ENCODE measurements around the gene TPST2.

Gene TPST2

GRCh38 chr22:26516503-26516902 lies 73.4 kb downstream of the TPST2 start:
- Histone ChIP-seq H3K4me1 (peaks cover 8% of the 10 kb centered on the region), H3K27me3 (ENCODE audit: low read depth) (no peaks in the 10 kb centered on the region), H3K4me3 (no peak overlapping the region), H3K36me3 (replicated peaks) (peaks cover 4% of the 10 kb centered on the region; the same call in 1 of the 2 replicates), H3K9me3 (no peaks in the 10 kb centered on the region)
- no peak for DNase-seq (ENCODE audit: low spot score in 2 of 2)
- in situ Hi-C loops (cut with MboI; ENCODE audit: low sequenced_read_pairs): no loop called here

DNA sequence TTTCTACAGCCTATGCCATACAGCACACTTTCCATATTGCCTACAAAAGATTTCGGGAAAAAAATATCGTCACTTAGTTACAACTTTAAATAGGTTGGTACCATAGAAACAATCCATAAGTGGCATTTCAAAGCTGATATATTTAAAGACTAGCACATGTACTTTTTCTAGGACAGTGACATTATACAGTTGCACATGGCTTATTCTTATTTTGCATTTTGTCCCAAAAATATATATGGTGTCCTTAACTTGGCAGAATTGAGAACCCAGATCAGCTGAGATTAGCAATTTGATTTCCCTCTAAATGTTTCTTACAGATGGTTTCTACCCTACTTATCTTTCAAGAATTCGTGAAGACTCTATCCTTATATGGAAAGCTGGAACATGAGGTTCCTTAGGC lies 74.0 kb downstream of the TPST2 start:
- no peaks in the 10 kb centered on the region for H3K27me3 ChIP-seq (ENCODE audit: low read depth)
- H3K4me3 ChIP-seq: no peak overlapping the region
- H3K36me3 ChIP-seq (replicated peaks): peaks cover 4% of the 10 kb centered on the region; the same call in 1 of the 2 replicates
- peaks cover 14% of the 10 kb centered on the region for H3K4me1 ChIP-seq
- no peak for DNase-seq (ENCODE audit: low spot score in 2 of 2)
- in situ Hi-C loops (cut with MboI; ENCODE audit: low sequenced_read_pairs): no loop called here
- H3K9me3 ChIP-seq: no peaks in the 10 kb centered on the region

DNA sequence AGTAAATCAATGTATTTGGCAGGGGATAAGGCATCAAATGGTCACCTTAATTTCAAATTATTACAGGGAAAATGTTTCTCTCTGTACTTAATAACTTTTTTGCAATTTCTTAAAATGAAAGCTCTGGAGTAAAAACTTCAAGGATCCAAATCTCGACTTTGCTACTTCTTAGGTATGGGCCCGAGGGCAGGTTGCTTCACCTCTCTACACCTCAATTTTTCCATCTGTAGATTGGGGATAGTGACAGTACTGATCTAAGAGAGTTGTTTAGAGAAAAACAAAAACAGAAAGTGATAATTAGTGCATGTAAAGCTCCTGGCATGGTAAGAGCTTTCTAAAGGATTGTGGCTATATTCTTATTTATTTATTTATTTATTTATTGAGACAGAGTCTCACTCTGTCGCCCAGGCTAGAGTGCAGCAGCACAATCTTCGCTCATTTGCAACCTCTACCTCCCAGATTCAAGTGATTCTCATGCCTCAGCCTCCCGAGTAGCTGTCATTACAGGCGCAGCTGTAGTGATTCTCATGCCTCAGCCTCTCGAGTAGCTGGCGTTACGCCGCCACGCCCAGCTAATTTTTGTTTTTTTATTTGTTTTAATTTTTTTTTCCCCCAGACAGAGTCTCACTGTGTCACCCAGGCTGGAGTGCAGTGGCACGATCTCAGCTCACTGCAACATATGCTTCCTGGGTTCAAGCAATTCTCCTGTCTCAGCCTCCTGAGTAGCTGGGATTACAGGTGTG lies 75.3 kb downstream of the TPST2 start:
- DNase-seq (ENCODE audit: low spot score in 2 of 2): no peak
- Histone ChIP-seq H3K4me3 (no peak overlapping the region), H3K36me3 (replicated peaks) (peaks cover 15% of the 10 kb centered on the region), H3K9me3 (no peaks in the 10 kb centered on the region), H3K27me3 (ENCODE audit: low read depth) (no peaks in the 10 kb centered on the region), H3K4me1 (peaks cover 16% of the 10 kb centered on the region)
- in situ Hi-C loops (cut with MboI; ENCODE audit: low sequenced_read_pairs): no loop called here

- Histone ChIP-seq H3K4me3 (peak overlapping the region; percentile 97), H3K27me3 (ENCODE audit: low read depth) (no peaks in the 10 kb centered on the region), H3K9me3 (no peaks in the 10 kb centered on the region), H3K4me1 (peaks cover 16% of the 10 kb centered on the region), H3K36me3 (replicated peaks) (peaks cover 22% of the 10 kb centered on the region)
- DNase-seq (ENCODE audit: low spot score in 2 of 2): no peak
- in situ Hi-C loops (cut with MboI; ENCODE audit: low sequenced_read_pairs): no loop called here
Measured at GRCh38 chr22:26513838-26514237, 76.1 kb downstream of the TPST2 start.

DNA sequence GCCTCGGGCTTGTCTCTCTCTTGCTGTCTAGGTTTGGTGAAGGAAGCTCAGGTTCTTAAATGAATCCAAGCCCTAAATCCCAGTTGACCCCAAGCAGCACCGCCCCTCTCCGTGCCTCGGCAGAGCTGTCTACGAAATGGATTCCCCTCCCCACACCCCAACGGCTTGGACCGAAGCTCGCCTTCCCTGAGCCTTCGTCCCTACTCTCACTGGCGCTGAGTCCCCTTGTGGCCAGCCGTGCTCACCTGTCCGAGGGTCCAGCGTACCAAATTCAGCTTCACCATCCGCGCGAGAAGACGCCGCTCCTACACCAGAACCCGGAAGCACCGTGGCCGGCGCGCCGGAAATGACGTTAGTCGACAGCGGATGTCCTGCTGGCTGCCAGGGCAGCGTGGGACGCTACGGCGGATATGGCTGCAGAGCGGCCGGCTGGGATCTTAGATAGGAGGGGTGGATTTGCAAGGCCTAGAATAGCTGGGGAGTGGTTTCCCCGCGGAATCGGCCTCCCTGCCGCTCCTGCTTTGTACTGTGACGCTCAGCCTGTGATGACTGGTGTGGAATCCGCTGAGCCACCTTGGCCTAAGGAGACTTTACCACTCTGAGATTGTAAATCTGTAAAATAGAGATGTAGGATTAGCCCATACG lies 77.7 kb downstream of the TPST2 start, which contains the start of gene TFIP11:
TSS of gene TFIP11 (minus strand) at position 325 of the 645 bp plus-strand sequence. CDS start 2,201 bp downstream, outside the sequence.
- Histone ChIP-seq H3K9me3 (no peaks in the 10 kb centered on the region), H3K36me3 (replicated peaks) (peaks cover 31% of the 10 kb centered on the region), H3K27me3 (ENCODE audit: low read depth) (no peaks in the 10 kb centered on the region), H3K4me1 (peaks cover 16% of the 10 kb centered on the region), H3K4me3 (peak within 1 kb of the TSS; percentile 97)
- in situ Hi-C loops (cut with MboI; ENCODE audit: low sequenced_read_pairs): no loop called here
- DNase-seq (ENCODE audit: low spot score in 2 of 2): peak; percentile 83 to 96

DNA sequence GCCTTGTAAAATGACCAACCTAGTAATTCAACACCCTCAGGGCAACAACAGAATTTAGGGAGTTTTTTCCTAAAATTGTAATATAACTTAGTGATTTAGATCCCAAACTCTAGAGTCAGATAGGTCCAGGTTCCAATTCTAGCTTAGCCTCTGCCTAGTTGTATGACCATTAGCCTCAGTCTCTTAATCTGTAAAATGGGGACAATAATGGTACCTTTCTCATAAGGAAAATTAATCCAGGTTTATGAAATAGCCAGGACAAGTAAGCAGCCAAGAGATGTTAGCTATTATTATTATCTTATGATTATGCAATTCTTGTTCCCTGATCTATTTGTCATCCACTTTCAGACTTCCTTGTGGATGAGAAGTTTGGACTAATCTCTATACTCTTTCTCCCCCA lies 81.8 kb downstream of the TPST2 start:
- H3K27me3 ChIP-seq (ENCODE audit: low read depth): no peaks in the 10 kb centered on the region
- in situ Hi-C loops (cut with MboI; ENCODE audit: low sequenced_read_pairs): no loop called here
- H3K9me3 ChIP-seq: no peaks in the 10 kb centered on the region
- H3K4me3 ChIP-seq: no peak overlapping the region
- H3K36me3 ChIP-seq (replicated peaks): peaks cover 67% of the 10 kb centered on the region
- H3K4me1 ChIP-seq: peaks cover 11% of the 10 kb centered on the region
- DNase-seq (ENCODE audit: low spot score in 2 of 2): no peak

- in situ Hi-C loops (cut with MboI; ENCODE audit: low sequenced_read_pairs): no loop called here
- no peak overlapping the region for H3K4me3 ChIP-seq
- peaks cover 74% of the 10 kb centered on the region for H3K36me3 ChIP-seq (replicated peaks)
- H3K9me3 ChIP-seq: no peaks in the 10 kb centered on the region
- DNase-seq (ENCODE audit: low spot score in 2 of 2): no peak
- no peaks in the 10 kb centered on the region for H3K4me1 ChIP-seq
- H3K27me3 ChIP-seq (ENCODE audit: low read depth): no peaks in the 10 kb centered on the region
Measured at GRCh38 chr22:26503758-26504157, 86.2 kb downstream of the TPST2 start.

- Histone ChIP-seq H3K9me3 (no peaks in the 10 kb centered on the region), H3K27me3 (ENCODE audit: low read depth) (no peaks in the 10 kb centered on the region), H3K4me1 (no peaks in the 10 kb centered on the region), H3K4me3 (no peak overlapping the region), H3K36me3 (replicated peaks) (peaks cover 74% of the 10 kb centered on the region)
- peak in 1 of 2 experiments; percentile 53 for DNase-seq (ENCODE audit: low spot score in 2 of 2)
- in situ Hi-C loops (cut with MboI; ENCODE audit: low sequenced_read_pairs): no loop called here
Measured at GRCh38 chr22:26502688-26503561, 87.0 kb downstream of the TPST2 start.

GRCh38 chr22:26501996-26502395 lies 87.9 kb downstream of the TPST2 start:
- peaks cover 74% of the 10 kb centered on the region for H3K36me3 ChIP-seq (replicated peaks)
- no peak for DNase-seq (ENCODE audit: low spot score in 2 of 2)
- no peak overlapping the region for H3K4me3 ChIP-seq
- H3K4me1 ChIP-seq: no peaks in the 10 kb centered on the region
- in situ Hi-C loops (cut with MboI; ENCODE audit: low sequenced_read_pairs): no loop called here
- H3K27me3 ChIP-seq (ENCODE audit: low read depth): no peaks in the 10 kb centered on the region
- no peaks in the 10 kb centered on the region for H3K9me3 ChIP-seq

DNA sequence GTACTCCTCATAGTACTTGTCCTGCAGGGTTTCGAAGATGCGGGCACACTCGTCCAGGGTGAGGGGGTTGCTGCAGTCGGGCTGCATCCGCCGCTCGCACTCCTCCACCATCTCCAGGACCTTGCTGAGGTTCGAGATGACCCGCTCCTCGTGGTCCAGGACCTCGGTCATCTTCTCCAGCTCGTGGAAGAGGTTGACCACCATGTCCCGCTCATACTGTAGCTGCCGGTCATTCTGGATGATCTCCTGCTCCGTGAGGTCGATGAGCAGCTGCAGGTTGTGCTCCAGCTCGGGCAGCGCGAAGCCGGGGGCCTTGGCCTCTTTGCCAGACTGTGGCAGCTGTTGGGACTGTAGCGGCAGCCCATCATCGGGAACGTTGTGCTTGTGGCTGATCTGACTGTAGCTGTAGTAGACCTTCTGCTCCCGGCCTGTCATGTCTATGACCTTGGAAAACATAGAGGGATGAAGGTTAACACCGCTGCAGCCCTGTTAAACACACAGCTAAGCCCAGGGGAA lies 90.7 kb downstream of the TPST2 start:
- Histone ChIP-seq H3K9me3 (no peaks in the 10 kb centered on the region), H3K4me3 (no peak overlapping the region), H3K4me1 (no peaks in the 10 kb centered on the region), H3K27me3 (ENCODE audit: low read depth) (no peaks in the 10 kb centered on the region), H3K36me3 (replicated peaks) (peaks cover 72% of the 10 kb centered on the region)
- no peak for DNase-seq (ENCODE audit: low spot score in 2 of 2)
- in situ Hi-C loops (cut with MboI; ENCODE audit: low sequenced_read_pairs): no loop called here

DNA sequence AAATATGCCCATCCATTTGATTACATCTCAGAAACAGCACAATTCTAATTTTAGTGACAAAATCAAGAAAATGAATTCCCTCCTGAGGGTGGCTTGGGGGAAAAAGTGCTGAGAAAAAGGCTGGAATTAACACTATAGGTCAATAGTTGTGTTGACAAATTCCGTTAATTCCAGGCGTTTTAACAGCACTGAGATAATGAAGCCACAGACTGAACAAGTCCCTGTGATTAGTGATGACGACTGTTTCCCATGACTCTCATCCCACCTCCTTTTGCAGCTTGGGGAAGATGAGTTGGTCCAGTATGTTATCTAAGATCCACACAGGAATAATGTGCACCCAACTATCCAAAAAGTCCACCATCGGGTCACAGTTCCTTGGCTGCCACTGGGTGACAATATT lies 93.5 kb downstream of the TPST2 start:
- Histone ChIP-seq H3K27me3 (ENCODE audit: low read depth) (no peaks in the 10 kb centered on the region), H3K36me3 (replicated peaks) (peaks cover 76% of the 10 kb centered on the region), H3K9me3 (no peaks in the 10 kb centered on the region), H3K4me1 (no peaks in the 10 kb centered on the region), H3K4me3 (no peak overlapping the region)
- DNase-seq (ENCODE audit: low spot score in 2 of 2): no peak
- in situ Hi-C loops (cut with MboI; ENCODE audit: low sequenced_read_pairs): no loop called here

DNA sequence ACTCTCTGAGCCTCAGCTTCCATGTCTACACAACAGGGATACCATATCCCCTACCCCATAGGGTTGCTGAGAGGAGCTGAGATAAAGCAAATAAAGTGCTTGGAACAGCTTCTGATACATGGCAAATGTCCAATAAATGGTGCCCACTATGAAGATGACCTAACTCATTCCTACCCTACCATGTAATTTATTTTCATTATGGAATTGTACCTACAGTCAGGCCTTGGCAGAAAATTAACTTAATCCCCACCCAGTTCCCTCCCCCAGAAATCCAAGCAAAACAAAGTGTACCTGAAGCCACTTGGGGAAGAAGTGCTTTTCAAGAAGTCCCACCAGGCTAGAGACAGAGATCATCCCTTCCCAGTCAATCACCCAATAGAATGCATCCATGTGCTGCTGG lies 95.4 kb downstream of the TPST2 start:
- in situ Hi-C loops (cut with MboI; ENCODE audit: low sequenced_read_pairs): no loop called here
- no peak for DNase-seq (ENCODE audit: low spot score in 2 of 2)
- Histone ChIP-seq H3K36me3 (replicated peaks) (peaks cover 81% of the 10 kb centered on the region), H3K4me3 (no peak overlapping the region), H3K4me1 (no peaks in the 10 kb centered on the region), H3K9me3 (no peaks in the 10 kb centered on the region), H3K27me3 (ENCODE audit: low read depth) (no peaks in the 10 kb centered on the region)

GRCh38 chr22:26492220-26492619 lies 97.7 kb downstream of the TPST2 start:
- Histone ChIP-seq H3K36me3 (replicated peaks) (peaks cover 81% of the 10 kb centered on the region), H3K4me3 (no peak overlapping the region), H3K27me3 (ENCODE audit: low read depth) (no peaks in the 10 kb centered on the region), H3K9me3 (no peaks in the 10 kb centered on the region), H3K4me1 (no peaks in the 10 kb centered on the region)
- DNase-seq (ENCODE audit: low spot score in 2 of 2): no peak
- in situ Hi-C loops (cut with MboI; ENCODE audit: low sequenced_read_pairs): no loop called here

Data from HAP-1 (cell line).